22Rv1 (cell line): ENCODE measurements around the gene PRSS8.

Source experiments
- ZFX ChIP-seq: fragments of 450-650 bp; IDR thresholded peaks from 2 replicates; pipeline ENCODE4 v1.6.1; 2017; ENCODE audit warnings: antibody characterized with exemption, borderline replicate concordance
- TF ChIP-seq, protein P1 (sequence below): fragments of 450-650 bp; IDR thresholded peaks from 2 replicates; pipeline ENCODE4 v1.5.1; 2017; ENCODE audit warnings: mild to moderate bottlenecking

DNA sequence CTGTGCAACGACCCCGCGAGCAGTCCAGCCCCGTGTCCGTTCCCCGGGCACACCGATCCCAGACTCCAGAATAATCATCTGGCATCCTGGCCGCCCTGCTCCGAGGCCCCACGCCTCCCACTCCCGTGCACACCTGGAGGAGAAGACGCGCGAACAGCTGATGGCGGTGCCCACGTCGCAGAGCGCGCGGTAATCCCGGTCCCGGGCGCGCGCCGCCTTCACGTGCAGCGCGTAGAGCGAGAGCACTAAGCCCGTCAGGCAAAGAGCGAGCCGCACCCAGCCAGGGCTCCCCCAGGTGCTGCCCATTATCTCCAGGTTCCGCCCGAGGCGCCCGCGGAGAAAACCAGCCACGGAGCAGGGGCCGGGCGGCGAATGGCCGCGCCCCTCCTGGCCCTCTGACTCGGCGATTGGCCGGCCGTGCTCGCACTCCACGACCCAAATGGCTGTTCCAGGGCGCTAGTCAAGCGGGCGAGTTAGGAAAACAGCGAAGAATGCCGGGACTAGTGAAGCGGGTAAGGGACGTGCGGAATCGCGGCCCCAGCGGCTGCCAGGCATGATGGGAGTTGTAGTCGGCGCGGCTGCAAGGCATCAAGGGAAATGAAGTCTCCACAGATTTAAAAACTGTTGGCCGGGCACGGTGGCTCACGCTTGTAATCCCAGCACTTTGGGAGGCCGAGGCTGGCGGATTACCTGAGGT, 41.0 kb downstream of the PRSS8 start, which contains the start of gene VKORC1:
- TF ChIP-seq, protein P1, sequence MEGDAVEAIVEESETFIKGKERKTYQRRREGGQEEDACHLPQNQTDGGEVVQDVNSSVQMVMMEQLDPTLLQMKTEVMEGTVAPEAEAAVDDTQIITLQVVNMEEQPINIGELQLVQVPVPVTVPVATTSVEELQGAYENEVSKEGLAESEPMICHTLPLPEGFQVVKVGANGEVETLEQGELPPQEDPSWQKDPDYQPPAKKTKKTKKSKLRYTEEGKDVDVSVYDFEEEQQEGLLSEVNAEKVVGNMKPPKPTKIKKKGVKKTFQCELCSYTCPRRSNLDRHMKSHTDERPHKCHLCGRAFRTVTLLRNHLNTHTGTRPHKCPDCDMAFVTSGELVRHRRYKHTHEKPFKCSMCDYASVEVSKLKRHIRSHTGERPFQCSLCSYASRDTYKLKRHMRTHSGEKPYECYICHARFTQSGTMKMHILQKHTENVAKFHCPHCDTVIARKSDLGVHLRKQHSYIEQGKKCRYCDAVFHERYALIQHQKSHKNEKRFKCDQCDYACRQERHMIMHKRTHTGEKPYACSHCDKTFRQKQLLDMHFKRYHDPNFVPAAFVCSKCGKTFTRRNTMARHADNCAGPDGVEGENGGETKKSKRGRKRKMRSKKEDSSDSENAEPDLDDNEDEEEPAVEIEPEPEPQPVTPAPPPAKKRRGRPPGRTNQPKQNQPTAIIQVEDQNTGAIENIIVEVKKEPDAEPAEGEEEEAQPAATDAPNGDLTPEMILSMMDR: no peak
- no peak for TF ChIP-seq ZFX
